Activated naive CD8-positive, alpha-beta T cell treated with anti-CD3 and anti-CD28 coated beads, Interleukin-2, amount 50 U/mL, for 24 hours (primary cell): ENCODE data around the gene IL1R2.

Experiments
- ATAC-seq: fragments of 150-1000 bp; cut with Tn5 transposase; one replicate; pipeline ENCODE4 v1.10.0; 2021
- DNase-seq: peaks from one replicate; pipeline ENCODE4 v3.0.0; 2021
- H3K27ac Mint-ChIP-seq: one replicate; pipeline ENCODE4 v1.8.0; 2021; ENCODE audit warnings: mild to moderate bottlenecking, mixed read lengths
- H3K27me3 Mint-ChIP-seq: one replicate; pipeline ENCODE4 v1.8.0; 2021; ENCODE audit warnings: mixed read lengths
- H3K36me3 Mint-ChIP-seq: one replicate; pipeline ENCODE4 v1.8.0; 2021; ENCODE audit warnings: low read depth, mixed read lengths
- H3K4me1 Mint-ChIP-seq: one replicate; pipeline ENCODE4 v1.8.0; 2021; ENCODE audit warnings: mixed read lengths
- H3K4me3 Mint-ChIP-seq: one replicate; pipeline ENCODE4 v1.8.0; 2021; ENCODE audit warnings: mild to moderate bottlenecking, moderate library complexity, mixed read lengths
- H3K9me3 Mint-ChIP-seq: one replicate; pipeline ENCODE4 v1.8.0; 2021; ENCODE audit warnings: mixed read lengths

Gene IL1R2, protein sequence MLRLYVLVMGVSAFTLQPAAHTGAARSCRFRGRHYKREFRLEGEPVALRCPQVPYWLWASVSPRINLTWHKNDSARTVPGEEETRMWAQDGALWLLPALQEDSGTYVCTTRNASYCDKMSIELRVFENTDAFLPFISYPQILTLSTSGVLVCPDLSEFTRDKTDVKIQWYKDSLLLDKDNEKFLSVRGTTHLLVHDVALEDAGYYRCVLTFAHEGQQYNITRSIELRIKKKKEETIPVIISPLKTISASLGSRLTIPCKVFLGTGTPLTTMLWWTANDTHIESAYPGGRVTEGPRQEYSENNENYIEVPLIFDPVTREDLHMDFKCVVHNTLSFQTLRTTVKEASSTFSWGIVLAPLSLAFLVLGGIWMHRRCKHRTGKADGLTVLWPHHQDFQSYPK

DNA sequence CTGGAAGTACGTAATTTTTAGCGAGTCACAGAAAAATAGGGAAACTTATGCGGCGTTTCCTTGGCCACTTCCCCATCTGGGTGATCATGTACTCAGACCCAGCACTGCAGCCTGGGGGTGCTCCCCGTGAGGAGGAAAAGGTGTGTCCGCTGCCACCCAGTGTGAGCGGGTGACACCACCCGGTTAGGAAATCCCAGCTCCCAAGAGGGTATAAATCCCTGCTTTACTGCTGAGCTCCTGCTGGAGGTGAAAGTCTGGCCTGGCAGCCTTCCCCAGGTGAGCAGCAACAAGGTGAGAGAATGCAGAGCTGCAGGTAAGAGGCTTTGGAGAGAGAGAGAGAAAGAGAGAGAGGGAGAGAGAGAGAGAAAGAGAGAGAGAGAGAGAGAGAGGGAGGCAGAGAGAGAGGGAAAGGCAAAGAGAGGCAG lies at the start of gene IL1R2:
Gene IL1R2, plus strand, starts transcription at position 240 of the 425 bp plus-strand sequence. CDS start 16,616 bp downstream, outside the sequence.
- H3K9me3 Mint-ChIP-seq = no peaks in the 10 kb centered on the region
- peaks cover 27% of the 10 kb centered on the region for H3K4me1 Mint-ChIP-seq
- no peak within 1 kb of the TSS for H3K27ac Mint-ChIP-seq
- no peak for DNase-seq
- peaks cover 21% of the 10 kb centered on the region for H3K27me3 Mint-ChIP-seq
- H3K36me3 Mint-ChIP-seq = no peaks in the 10 kb centered on the region
- no peak within 1 kb of the TSS for H3K4me3 Mint-ChIP-seq
- no peak for ATAC-seq

GRCh38 chr2:101942851-101943250 lies 48.9 kb upstream of the IL1R2 start:
- Mint-ChIP-seq H3K27me3 (peaks cover 10% of the 10 kb centered on the region), H3K9me3 (peaks cover 10% of the 10 kb centered on the region), H3K4me1 (no peaks in the 10 kb centered on the region), H3K36me3 (peaks cover 2% of the 10 kb centered on the region), H3K4me3 (no peak overlapping the region), H3K27ac (no peak overlapping the region)
- DNase-seq (no peak), ATAC-seq (no peak)

- H3K4me1 Mint-ChIP-seq = peaks cover 3% of the 10 kb centered on the region
- H3K27ac Mint-ChIP-seq = no peak overlapping the region
- no peaks in the 10 kb centered on the region for H3K27me3 Mint-ChIP-seq
- H3K36me3 Mint-ChIP-seq = no peaks in the 10 kb centered on the region
- no peak for DNase-seq
- ATAC-seq = no peak
- H3K4me3 Mint-ChIP-seq = no peak overlapping the region
- peaks cover 4% of the 10 kb centered on the region for H3K9me3 Mint-ChIP-seq
Observed at GRCh38 chr2:101946372-101947039, 45.3 kb upstream of the IL1R2 start.

DNA sequence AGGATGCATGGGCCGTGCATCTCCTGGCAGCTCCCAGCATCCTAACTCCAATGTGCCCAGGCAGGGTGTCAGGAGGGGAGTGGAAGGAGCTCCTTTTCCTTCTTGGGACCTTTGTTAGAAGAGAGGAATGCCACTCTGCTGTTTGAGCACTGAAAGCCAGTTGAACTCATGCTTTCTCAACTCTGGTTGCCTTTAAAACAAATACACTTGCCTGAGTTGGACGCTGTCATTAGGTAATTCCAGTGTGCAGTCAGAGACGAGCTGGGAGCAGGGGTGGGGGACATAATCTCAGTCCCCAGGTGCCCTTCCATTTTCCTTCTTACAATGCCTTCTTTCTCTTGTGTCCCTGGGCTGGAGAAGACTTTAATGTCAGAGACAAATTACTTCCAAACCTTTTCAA lies 44.4 kb upstream of the IL1R2 start:
- ATAC-seq = no peak
- Mint-ChIP-seq H3K27me3 (no peaks in the 10 kb centered on the region), H3K4me1 (peaks cover 7% of the 10 kb centered on the region), H3K36me3 (no peaks in the 10 kb centered on the region), H3K9me3 (peaks cover 4% of the 10 kb centered on the region), H3K27ac (no peak overlapping the region), H3K4me3 (no peak overlapping the region)
- no peak for DNase-seq

DNA sequence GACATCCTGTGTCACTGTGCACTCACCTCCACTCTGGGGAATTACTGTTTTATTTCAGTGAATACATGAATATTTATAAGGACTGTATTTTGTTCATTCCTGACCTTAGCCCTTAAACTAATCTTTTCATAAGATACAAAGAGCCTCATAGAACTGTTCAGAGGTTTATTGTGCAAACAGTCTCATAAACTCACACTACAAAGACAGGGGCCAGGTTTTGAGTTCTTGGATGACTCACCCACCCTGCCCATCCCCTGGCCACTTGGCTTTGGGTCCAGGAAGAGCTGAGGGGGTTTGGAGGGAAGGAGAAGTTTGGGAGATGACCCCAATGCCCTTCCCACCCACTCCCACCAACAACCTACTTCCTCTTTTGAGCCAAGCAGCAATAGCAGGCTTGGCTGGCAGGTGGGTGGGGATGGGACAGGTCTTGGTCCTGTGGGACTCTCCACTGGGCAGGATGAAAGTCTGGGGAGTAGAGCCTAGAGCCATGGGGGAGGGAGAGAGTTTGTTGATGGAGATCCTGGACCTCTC lies 43.1 kb upstream of the IL1R2 start:
- no peaks in the 10 kb centered on the region for H3K27me3 Mint-ChIP-seq
- DNase-seq = no peak
- no peak overlapping the region for H3K27ac Mint-ChIP-seq
- peaks cover 9% of the 10 kb centered on the region for H3K4me1 Mint-ChIP-seq
- H3K9me3 Mint-ChIP-seq = peaks cover 4% of the 10 kb centered on the region
- H3K4me3 Mint-ChIP-seq = no peak overlapping the region
- H3K36me3 Mint-ChIP-seq = no peaks in the 10 kb centered on the region
- ATAC-seq = no peak

GRCh38 chr2:101949304-101949703 lies 42.5 kb upstream of the IL1R2 start:
- Mint-ChIP-seq H3K27ac (no peak overlapping the region), H3K36me3 (no peaks in the 10 kb centered on the region), H3K27me3 (no peaks in the 10 kb centered on the region), H3K4me3 (no peak overlapping the region), H3K4me1 (peaks cover 9% of the 10 kb centered on the region), H3K9me3 (peaks cover 4% of the 10 kb centered on the region)
- ATAC-seq = peak; percentile 66
- no peak for DNase-seq

DNA sequence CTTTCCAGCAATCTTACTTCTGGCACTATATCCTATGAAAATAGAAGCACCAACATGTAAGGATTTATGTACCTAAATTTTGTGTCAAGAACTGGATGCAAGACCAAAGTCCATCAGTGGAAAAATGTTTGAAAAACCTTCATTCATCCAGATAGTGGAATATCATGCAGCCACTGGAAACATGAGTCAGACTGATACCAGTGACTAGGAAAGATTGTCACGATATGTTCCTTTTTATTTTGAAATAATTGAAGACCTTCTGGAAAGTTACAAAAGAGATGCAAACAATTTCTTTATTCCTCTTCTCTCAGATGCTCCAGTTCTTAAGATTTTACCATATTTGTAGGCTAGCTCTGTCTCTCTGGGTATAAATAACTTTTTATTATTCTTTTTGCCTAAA lies 40.5 kb upstream of the IL1R2 start:
- Mint-ChIP-seq H3K36me3 (no peaks in the 10 kb centered on the region), H3K4me3 (no peak overlapping the region), H3K27me3 (no peaks in the 10 kb centered on the region), H3K27ac (no peak overlapping the region), H3K4me1 (peaks cover 9% of the 10 kb centered on the region), H3K9me3 (peaks cover 4% of the 10 kb centered on the region)
- no peak for ATAC-seq
- DNase-seq = no peak

DNA sequence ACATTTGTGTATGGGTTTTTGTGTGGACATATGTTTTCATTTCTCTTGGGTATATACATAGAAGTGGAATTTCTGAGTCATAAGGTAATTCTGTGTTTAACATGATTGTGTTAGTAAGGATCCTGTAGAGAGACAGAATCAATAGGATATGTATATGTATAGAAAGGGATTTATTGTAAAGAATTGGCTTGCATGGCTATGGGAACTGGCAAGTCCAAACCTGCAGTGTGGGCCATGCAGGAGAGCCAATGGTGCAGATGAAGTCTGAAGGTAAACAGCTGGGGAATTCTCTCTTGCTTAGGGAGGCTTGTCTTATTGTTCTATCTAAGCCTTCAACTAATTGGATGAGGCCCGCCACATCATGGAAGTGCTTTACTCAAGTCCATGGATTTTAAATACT lies 39.2 kb upstream of the IL1R2 start:
- no peaks in the 10 kb centered on the region for H3K36me3 Mint-ChIP-seq
- no peak for ATAC-seq
- no peak overlapping the region for H3K4me3 Mint-ChIP-seq

DNA sequence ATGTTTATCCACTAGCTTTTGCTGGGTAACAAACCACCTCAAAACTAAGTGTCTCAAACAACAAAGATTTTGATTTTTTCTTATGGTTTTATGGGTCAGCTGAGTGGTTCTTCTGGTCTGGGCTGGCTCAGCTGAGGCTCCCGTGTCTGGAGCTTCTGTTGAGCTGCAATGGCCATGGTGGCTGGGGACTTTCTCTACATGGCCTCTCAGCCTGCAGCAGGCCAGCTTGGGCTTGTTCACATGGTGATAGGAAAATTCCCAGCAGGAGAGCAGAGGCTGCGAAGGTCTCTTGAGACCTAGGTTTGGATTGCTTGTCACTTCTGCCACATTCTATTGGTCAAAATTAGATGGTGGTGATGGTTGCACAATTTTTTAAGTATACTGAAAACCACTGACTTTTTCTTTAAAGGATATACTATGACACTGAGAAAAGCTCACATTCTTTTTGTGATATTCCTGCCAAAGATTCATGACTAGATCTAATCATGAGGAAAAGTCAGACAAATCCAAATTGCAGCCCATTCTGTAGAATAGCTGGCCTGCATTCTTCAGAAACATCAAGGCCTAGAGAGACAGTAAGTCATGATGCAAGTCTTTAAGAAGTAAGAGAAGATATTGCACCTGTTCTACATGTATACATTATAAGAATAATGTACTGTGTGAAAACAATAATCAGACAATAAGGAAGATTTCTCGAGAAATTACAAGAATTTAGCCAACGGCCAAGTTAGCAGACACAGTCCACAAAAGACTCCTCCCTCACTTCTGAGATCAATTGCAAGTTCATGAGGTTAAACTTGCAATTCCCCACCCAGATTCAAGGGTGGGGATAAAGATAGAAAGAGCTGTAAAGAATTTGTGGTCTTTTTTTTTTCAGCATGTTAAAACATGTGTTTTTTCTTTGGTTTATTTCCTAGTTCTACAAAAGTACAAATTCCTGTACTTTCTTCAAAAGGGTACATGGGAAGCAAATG lies 35.0 kb upstream of the IL1R2 start:
- Mint-ChIP-seq H3K27me3 (no peaks in the 10 kb centered on the region), H3K36me3 (no peaks in the 10 kb centered on the region), H3K4me3 (no peak overlapping the region), H3K9me3 (peaks cover 11% of the 10 kb centered on the region), H3K27ac (no peak overlapping the region), H3K4me1 (peaks cover 9% of the 10 kb centered on the region)
- ATAC-seq = no peak
- no peak for DNase-seq

More for the DNA sequence above, 39.2 kb upstream of the IL1R2 start:
- DNase-seq = no peak
- H3K27me3 Mint-ChIP-seq = no peaks in the 10 kb centered on the region
- H3K27ac Mint-ChIP-seq = no peak overlapping the region
- H3K4me1 Mint-ChIP-seq = peaks cover 9% of the 10 kb centered on the region
- peaks cover 6% of the 10 kb centered on the region for H3K9me3 Mint-ChIP-seq

DNA sequence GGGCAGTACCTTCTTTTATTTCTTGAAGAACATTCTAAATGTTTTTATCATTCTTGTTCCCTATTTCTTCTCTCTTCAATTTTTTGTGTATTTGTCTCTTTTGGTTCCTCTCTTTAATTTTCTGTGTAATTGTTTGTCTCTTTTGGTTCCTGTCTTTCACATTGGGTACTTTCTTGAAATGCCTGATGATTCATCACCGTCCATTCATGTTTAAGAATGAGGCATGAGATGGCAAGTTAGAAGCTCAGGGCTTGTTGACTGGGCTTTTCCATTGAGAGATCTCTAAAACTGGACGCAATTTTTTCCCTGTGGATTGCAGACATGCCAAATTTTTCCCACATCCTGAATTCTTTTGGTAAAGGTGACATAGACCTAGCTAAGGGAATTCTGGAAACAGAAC lies 33.7 kb upstream of the IL1R2 start:
- H3K4me3 Mint-ChIP-seq = no peak overlapping the region
- ATAC-seq (no peak), DNase-seq (no peak)
- H3K27ac Mint-ChIP-seq = peak overlapping the region; percentile 47
- peaks cover 3% of the 10 kb centered on the region for H3K4me1 Mint-ChIP-seq
- H3K27me3 Mint-ChIP-seq = no peaks in the 10 kb centered on the region
- H3K36me3 Mint-ChIP-seq = no peaks in the 10 kb centered on the region
- H3K9me3 Mint-ChIP-seq = peaks cover 11% of the 10 kb centered on the region

- Mint-ChIP-seq H3K36me3 (no peaks in the 10 kb centered on the region), H3K9me3 (peaks cover 11% of the 10 kb centered on the region), H3K4me1 (peaks cover 3% of the 10 kb centered on the region), H3K27ac (no peak overlapping the region), H3K4me3 (no peak overlapping the region), H3K27me3 (no peaks in the 10 kb centered on the region)
- DNase-seq = no peak
- no peak for ATAC-seq
Observed at GRCh38 chr2:101960819-101961337, 30.9 kb upstream of the IL1R2 start.

DNA sequence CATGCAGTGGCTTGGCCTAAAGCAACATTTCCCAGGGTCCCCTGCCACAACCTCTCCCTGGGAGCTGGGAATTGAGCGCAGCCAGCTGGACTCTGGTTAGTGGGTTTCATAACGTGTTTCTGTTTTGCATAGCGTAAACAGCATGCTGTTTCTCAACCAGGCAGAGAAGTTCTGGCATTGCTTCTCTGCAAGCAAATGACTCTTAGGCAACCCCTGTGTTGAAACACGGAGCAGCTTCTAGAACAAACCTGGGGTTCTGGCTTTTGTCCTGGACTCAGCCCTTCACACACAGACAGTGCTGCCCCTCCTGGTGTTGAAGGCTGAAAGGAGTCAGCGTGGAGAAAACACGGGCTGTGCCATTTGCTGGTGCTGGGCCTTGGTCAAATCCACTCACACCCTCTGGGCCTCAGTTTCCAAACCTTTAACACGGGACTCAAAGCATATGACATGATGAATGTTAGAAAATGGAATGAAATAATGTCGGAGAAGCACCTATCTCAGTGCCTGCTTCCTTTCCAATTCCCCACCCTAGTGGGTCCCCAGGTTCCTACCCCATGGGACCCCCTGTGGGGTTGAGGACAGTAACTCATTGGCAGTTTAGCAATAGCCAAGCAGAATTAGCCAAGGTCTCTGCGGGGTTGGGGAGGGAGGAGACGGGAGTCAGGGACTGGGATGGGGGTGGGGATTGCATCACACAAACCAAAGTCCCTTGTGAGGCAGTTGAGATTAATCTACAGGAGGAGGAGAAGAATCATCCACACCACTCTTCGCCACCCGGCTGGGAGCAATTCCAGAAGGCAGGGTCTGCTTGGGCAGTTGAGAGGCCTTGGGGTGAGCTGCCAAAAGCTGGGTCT lies 30.2 kb upstream of the IL1R2 start:
- no peak overlapping the region for H3K4me3 Mint-ChIP-seq
- H3K4me1 Mint-ChIP-seq = peaks cover 3% of the 10 kb centered on the region
- peaks cover 11% of the 10 kb centered on the region for H3K9me3 Mint-ChIP-seq
- no peaks in the 10 kb centered on the region for H3K27me3 Mint-ChIP-seq
- no peak for ATAC-seq
- DNase-seq = no peak
- no peak overlapping the region for H3K27ac Mint-ChIP-seq
- no peaks in the 10 kb centered on the region for H3K36me3 Mint-ChIP-seq

DNA sequence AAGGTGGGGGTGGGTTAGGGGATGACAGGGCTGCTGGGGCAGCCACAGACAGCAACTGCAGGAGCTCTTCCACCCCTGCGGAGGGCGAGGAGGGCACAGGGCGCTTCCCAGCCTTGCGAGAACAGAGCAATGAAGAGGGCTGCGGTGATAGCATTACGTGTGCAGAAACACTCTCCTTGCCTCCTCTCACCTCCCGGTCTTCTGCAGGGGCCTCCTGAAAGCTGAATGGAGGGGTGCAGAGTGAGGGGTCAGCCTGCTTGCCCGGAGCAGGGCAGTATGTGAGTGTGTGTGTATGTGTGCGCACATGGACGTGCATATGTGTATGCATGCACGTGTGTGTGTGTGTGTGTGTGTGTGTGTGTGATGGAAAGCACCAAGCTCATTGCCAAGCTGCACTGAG lies 29.5 kb upstream of the IL1R2 start:
- no peak overlapping the region for H3K4me3 Mint-ChIP-seq
- H3K4me1 Mint-ChIP-seq = peaks cover 3% of the 10 kb centered on the region
- H3K9me3 Mint-ChIP-seq = peaks cover 11% of the 10 kb centered on the region
- H3K27ac Mint-ChIP-seq = no peak overlapping the region
- H3K27me3 Mint-ChIP-seq = no peaks in the 10 kb centered on the region
- ATAC-seq (no peak), DNase-seq (no peak)
- no peaks in the 10 kb centered on the region for H3K36me3 Mint-ChIP-seq
